Common myeloid progenitor, CD34-positive (primary cell): ENCODE results near the gene SLC44A3.

ENCODE experiments used
- CTCF ChIA-PET: fragments of 350-600 bp; sonication (Branson Sonifier 250); formaldehyde crosslinking; loops from one replicate; lab custom pipeline; 2021; ENCODE audit warnings: antibody characterized with exemption; lab: Charles Lee
- POLR2A ChIA-PET: fragments of 350-600 bp; sonication (Branson Sonifier 250); formaldehyde crosslinking; loops from one replicate; lab custom pipeline; 2021; ENCODE audit warnings: antibody characterized with exemption; lab: Charles Lee
- DNase-seq, 3 donors: peaks; one replicate each; pipeline versions ENCODE4 v3.0.0 to v3.0.0-alpha.2; 2013
- H3K27ac ChIP-seq, 2 experiments: 1 replicate in 1 of 2; 2 replicates in 1 of 2; pipeline ENCODE4 v1.7.0; 2013; ENCODE audit warnings: inconsistent platforms in 2 of 2, low read length in 2 of 2, mild to moderate bottlenecking in 2 of 2, low read depth in 1 of 2, moderate library complexity in 1 of 2; ENCODE audit not compliant: severe bottlenecking in 2 of 2, insufficient read depth in 1 of 2, poor library complexity in 1 of 2
- H3K27me3 ChIP-seq, 5 experiments: replicated peaks in 2 of 5; 1 replicate in 3 of 5; 2 replicates in 2 of 5; pipeline versions ENCODE4 v1.6.1 to v1.7.0; 2013; ENCODE audit warnings: low read length in 4 of 5, mild to moderate bottlenecking in 2 of 5, moderate library complexity in 2 of 5, inconsistent platforms in 1 of 5; ENCODE audit not compliant: insufficient read depth in 5 of 5, control insufficient read depth in 4 of 5
- H3K36me3 ChIP-seq, 4 experiments: 1 replicate in 2 of 4; 2 replicates in 2 of 4; pipeline versions ENCODE4 v1.6.1 to v1.7.0; 2013; ENCODE audit warnings: low read length in 3 of 4, control low read depth in 1 of 4, mild to moderate bottlenecking in 1 of 4; ENCODE audit not compliant: control insufficient read depth in 4 of 4, insufficient read depth in 4 of 4
- H3K4me1 ChIP-seq, 4 experiments: 1 replicate in 3 of 4; 2 replicates in 1 of 4; pipeline versions ENCODE4 v1.6.1 to v1.7.1; 2013; ENCODE audit warnings: low read length in 3 of 4, mild to moderate bottlenecking in 3 of 4, control low read depth in 1 of 4, inconsistent platforms in 1 of 4, moderate library complexity in 1 of 4; ENCODE audit not compliant: control insufficient read depth in 4 of 4, insufficient read depth in 4 of 4; ENCODE audit errors: control extremely low read depth in 1 of 4
- H3K4me3 ChIP-seq, 7 experiments: 1 replicate in 4 of 7; 2 replicates in 3 of 7; pipeline versions ENCODE4 v1.5.1 to v1.7.0; 2013; ENCODE audit warnings: mild to moderate bottlenecking in 7 of 7, low read length in 6 of 7, moderate library complexity in 6 of 7, inconsistent platforms in 2 of 7, low read depth in 2 of 7, control low read depth in 1 of 7; ENCODE audit not compliant: insufficient read depth in 4 of 7, control insufficient read depth in 1 of 7; ENCODE audit errors: extremely low read depth in 1 of 7
- H3K9me3 ChIP-seq, 5 experiments: 1 replicate in 4 of 5; 2 replicates in 1 of 5; pipeline versions ENCODE4 v1.6.1 to v1.7.1; 2013; ENCODE audit warnings: low read length in 4 of 5, mild to moderate bottlenecking in 2 of 5, inconsistent platforms in 1 of 5, low read depth in 1 of 5, moderate library complexity in 1 of 5; ENCODE audit not compliant: control insufficient read depth in 4 of 5, insufficient read depth in 2 of 5; ENCODE audit errors: control extremely low read depth in 1 of 5
- WGBS: methylation state at CpG from one replicate; pipeline ENCODE4 v1.1.5; 2013; ENCODE audit not compliant: insufficient coverage; 5-methylcytosine and 5-hydroxymethylcytosine counted together

SLC44A3 gene

GRCh38 chr1:94903280-94904009, 83.3 kb downstream of the SLC44A3 start:
- H3K27ac ChIP-seq: no peak overlapping the region
- ChIA-PET POLR2A (interaction anchor here (0.6 kb wide), 1 partner anchor 17 kb away, joined by 3 read pairs; no protein-coding TSS in a partner anchor), CTCF (interaction anchor here (1.3 kb wide), 1 partner anchor 35 kb away, joined by 3 read pairs; no protein-coding TSS in a partner anchor)
- H3K36me3 ChIP-seq: peaks cover 0 to 14% (median 1%) of the 10 kb centered on the region in 4 experiments
- no peak overlapping the region for H3K4me3 ChIP-seq
- H3K4me1 ChIP-seq: no peaks in the 10 kb centered on the region
- DNase-seq: no peak
- WGBS: 96% methylated on average over 3 of the region's 7 CpGs
- H3K9me3 ChIP-seq: no peaks in the 10 kb centered on the region
- no peaks in the 10 kb centered on the region for H3K27me3 ChIP-seq

GRCh38 chr1:94905207-94905606, 85.0 kb downstream of the SLC44A3 start:
- Histone ChIP-seq H3K4me3 (no peak overlapping the region), H3K36me3 (peaks cover 0 to 14% (median 2%) of the 10 kb centered on the region in 4 experiments), H3K27ac (no peak overlapping the region), H3K27me3 (no peaks in the 10 kb centered on the region), H3K9me3 (no peaks in the 10 kb centered on the region), H3K4me1 (no peaks in the 10 kb centered on the region)
- DNase-seq: no peak
- WGBS: 86% methylated on average over 1 of the region's 4 CpGs
- ChIA-PET POLR2A (no interaction called here), CTCF (interaction anchor here (1.3 kb wide), 1 partner anchor 15 kb away, joined by 3 read pairs; no protein-coding TSS in a partner anchor)

- Histone ChIP-seq H3K27ac (no peak overlapping the region), H3K4me1 (no peaks in the 10 kb centered on the region), H3K4me3 (no peak overlapping the region), H3K36me3 (peaks cover 0 to 14% (median 2%) of the 10 kb centered on the region in 4 experiments), H3K27me3 (no peaks in the 10 kb centered on the region), H3K9me3 (no peaks in the 10 kb centered on the region)
- ChIA-PET POLR2A (interaction anchor here (0.7 kb wide), 1 partner anchor 30 kb away, joined by 3 read pairs; no protein-coding TSS in a partner anchor), CTCF (no interaction called here)
- 100% methylated on average over 1 of the region's 5 CpGs for WGBS
- no peak for DNase-seq
Observed at GRCh38 chr1:94906382-94906781, 86.2 kb downstream of the SLC44A3 start.

- Histone ChIP-seq H3K4me1 (no peaks in the 10 kb centered on the region), H3K4me3 (no peak overlapping the region), H3K36me3 (peaks cover 0 to 6% (median under 1%) of the 10 kb centered on the region in 4 experiments), H3K27me3 (no peaks in the 10 kb centered on the region), H3K27ac (no peak overlapping the region), H3K9me3 (no peaks in the 10 kb centered on the region)
- CTCF ChIA-PET: no interaction called here
- DNase-seq: no peak
- POLR2A ChIA-PET: no interaction called here
- 73% methylated on average over 1 of the region's 3 CpGs for WGBS
Observed at GRCh38 chr1:94907136-94907535, 87.0 kb downstream of the SLC44A3 start.

- no peak for DNase-seq
- H3K9me3 ChIP-seq: no peaks in the 10 kb centered on the region
- peaks cover 0 to 2% (median under 1%) of the 10 kb centered on the region in 4 experiments for H3K36me3 ChIP-seq
- CTCF ChIA-PET: no interaction called here
- 100% methylated on average over 5 of the region's 7 CpGs for WGBS
- POLR2A ChIA-PET: no interaction called here
- H3K4me3 ChIP-seq: no peak overlapping the region
- H3K27ac ChIP-seq: no peak overlapping the region
- H3K27me3 ChIP-seq: no peaks in the 10 kb centered on the region
- no peaks in the 10 kb centered on the region for H3K4me1 ChIP-seq
Observed at GRCh38 chr1:94908190-94908589, 88.0 kb downstream of the SLC44A3 start.

- 100% methylated on average over 1 of the region's 2 CpGs for WGBS
- ChIA-PET CTCF (interaction anchor here (0.7 to 1.1 kb wide), 4 partner anchors 11 to 54 kb away, joined by 3 to 4 read pairs (median 3); no protein-coding TSS in a partner anchor), POLR2A (no interaction called here)
- Histone ChIP-seq H3K27ac (no peak overlapping the region), H3K36me3 (peaks cover 0 to 2% (median 0%) of the 10 kb centered on the region in 4 experiments), H3K4me1 (no peaks in the 10 kb centered on the region), H3K27me3 (no peaks in the 10 kb centered on the region), H3K9me3 (no peaks in the 10 kb centered on the region), H3K4me3 (no peak overlapping the region)
- no peak for DNase-seq
Observed at GRCh38 chr1:94908965-94909364, 88.8 kb downstream of the SLC44A3 start.

GRCh38 chr1:94909486-94909885, 89.3 kb downstream of the SLC44A3 start:
- no peaks in the 10 kb centered on the region for H3K4me1 ChIP-seq
- ChIA-PET CTCF (interaction anchor here (0.7 to 1.1 kb wide), 4 partner anchors 11 to 54 kb away, joined by 3 to 4 read pairs (median 3); no protein-coding TSS in a partner anchor), POLR2A (no interaction called here)
- H3K9me3 ChIP-seq: no peaks in the 10 kb centered on the region
- H3K27me3 ChIP-seq: no peaks in the 10 kb centered on the region
- peaks cover 0 to 2% (median 0%) of the 10 kb centered on the region in 4 experiments for H3K36me3 ChIP-seq
- WGBS: 96% methylated on average over 6 of the region's 6 CpGs
- no peak for DNase-seq
- no peak overlapping the region for H3K27ac ChIP-seq
- H3K4me3 ChIP-seq: no peak overlapping the region
